ENCODE measurements around the gene FOXI3. TPM values are rescaled to one million over a fixed set of nuclear protein-coding genes. Genes with fewer than 3 reads are reported as not detected.

Gene FOXI3
- not detected in 2 replicates for total RNA-seq

DNA sequence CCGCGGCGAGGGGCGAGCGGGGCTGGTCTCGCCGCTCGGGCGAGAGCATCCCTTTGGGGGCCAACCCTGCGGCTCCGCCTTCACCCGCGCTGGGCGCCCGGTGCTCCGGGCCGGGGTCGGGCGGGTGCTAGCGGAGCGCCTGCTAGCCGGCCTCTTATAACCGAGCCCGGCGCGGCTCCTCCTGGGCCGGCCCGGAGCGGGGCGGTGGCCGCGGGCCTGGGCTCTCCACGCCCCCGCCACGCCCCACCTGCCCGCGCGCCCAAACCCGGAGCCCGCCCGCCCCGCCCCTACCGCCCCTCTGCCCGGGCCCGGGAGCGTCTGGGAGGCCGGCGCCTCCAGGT lies at the start of gene FOXI3:
TSS of gene FOXI3 (minus strand) at position 129 of the 341 bp plus-strand sequence. CDS start 158 bp downstream, outside the sequence.

Small RNA genes within 50 kb of the gene (small RNA-seq; reads per million reads assigned to genes)
- not detected for gene RNU6-1007P (ENCODE audit: low replicate concordance)

Other genes starting within 250 kb of the FOXI3 start
- 25.6 and 45.1 TPM in 2 replicates for gene EIF2AK3, start 174.8 kb upstream of the FOXI3 start, total RNA-seq
- 8.3 and 9.0 TPM in 2 replicates for gene RPIA, start 239.0 kb upstream of the FOXI3 start, total RNA-seq